ENCODE results near the gene QSOX2.

Gene QSOX2

GRCh38 chr9:136264441-136265405 lies 19.1 kb upstream of the QSOX2 start:
- in situ Hi-C loops (cut with MboI; ENCODE audit: low pct_unique_long_range_greater_than_20kb, low sequenced_read_pairs, unreplicated experiment) = no loop called here
- TF ChIP-seq CTCF (IDR thresholded peaks at IDR 0.05; ENCODE audit: extremely low read depth, insufficient read depth, missing control alignments) = no peak

GRCh38 chr9:136264031-136264430 lies 18.4 kb upstream of the QSOX2 start:
- in situ Hi-C loops (cut with MboI; ENCODE audit: low pct_unique_long_range_greater_than_20kb, low sequenced_read_pairs, unreplicated experiment) = no loop called here
- DNase-seq (ENCODE audit: low spot score) = no peak
- TF ChIP-seq CTCF (IDR thresholded peaks at IDR 0.05; ENCODE audit: extremely low read depth, insufficient read depth, missing control alignments) = no peak

More at GRCh38 chr9:136264441-136265405, 19.1 kb upstream of the QSOX2 start:
- no peak for DNase-seq (ENCODE audit: low spot score)

- in situ Hi-C loops (cut with MboI; ENCODE audit: low pct_unique_long_range_greater_than_20kb, low sequenced_read_pairs, unreplicated experiment) = no loop called here
- no peak for DNase-seq (ENCODE audit: low spot score)
- TF ChIP-seq CTCF (IDR thresholded peaks at IDR 0.05; ENCODE audit: extremely low read depth, insufficient read depth, missing control alignments) = no peak
Measured at GRCh38 chr9:136262671-136263178, 17.1 kb upstream of the QSOX2 start.

GRCh38 chr9:136261686-136262430 lies 16.2 kb upstream of the QSOX2 start:
- no peak for DNase-seq (ENCODE audit: low spot score)
- in situ Hi-C loops (cut with MboI; ENCODE audit: low pct_unique_long_range_greater_than_20kb, low sequenced_read_pairs, unreplicated experiment) = no loop called here
- TF ChIP-seq CTCF (IDR thresholded peaks at IDR 0.05; ENCODE audit: extremely low read depth, insufficient read depth, missing control alignments) = no peak

- TF ChIP-seq CTCF (IDR thresholded peaks at IDR 0.05; ENCODE audit: extremely low read depth, insufficient read depth, missing control alignments) = no peak
- in situ Hi-C loops (cut with MboI; ENCODE audit: low pct_unique_long_range_greater_than_20kb, low sequenced_read_pairs, unreplicated experiment) = no loop called here
- no peak for DNase-seq (ENCODE audit: low spot score)
Measured at GRCh38 chr9:136260936-136261472, 15.4 kb upstream of the QSOX2 start.

- DNase-seq (ENCODE audit: low spot score) = no peak
- in situ Hi-C loops (cut with MboI; ENCODE audit: low pct_unique_long_range_greater_than_20kb, low sequenced_read_pairs, unreplicated experiment) = no loop called here
- no peak for TF ChIP-seq CTCF (IDR thresholded peaks at IDR 0.05; ENCODE audit: extremely low read depth, insufficient read depth, missing control alignments)
Measured at GRCh38 chr9:136260521-136260920, 14.9 kb upstream of the QSOX2 start.

All from GM13977 (cell line).